ENCODE measurements around the gene ETS1. TPM values are rescaled to one million over a fixed set of nuclear protein-coding genes. Genes with fewer than 3 reads are reported as not detected.
A peak's percentile ranks its signal among the peaks of the same experiment; 100 is the strongest.

ETS1 gene
- total and polyA plus RNA-seq, 5 experiments from 2014 or later: 407 to 962 (median 433) TPM

- Mint-ChIP-seq H3K36me3 (no peaks in the 10 kb centered on the region), H3K27ac (no peak overlapping the region), H3K4me3 (no peak overlapping the region), H3K4me1 (peaks cover 9 to 17% (median 13%) of the 10 kb centered on the region in 4 donors), H3K9me3 (no peaks in the 10 kb centered on the region), H3K27me3 (no peaks in the 10 kb centered on the region)
- POLR2A ChIA-PET: no interaction called here
- DNase-seq: no peak
- ATAC-seq: no peak
Observed at GRCh38 chr11:128589998-128590397, 2.6 kb upstream of the ETS1 start.

DNA sequence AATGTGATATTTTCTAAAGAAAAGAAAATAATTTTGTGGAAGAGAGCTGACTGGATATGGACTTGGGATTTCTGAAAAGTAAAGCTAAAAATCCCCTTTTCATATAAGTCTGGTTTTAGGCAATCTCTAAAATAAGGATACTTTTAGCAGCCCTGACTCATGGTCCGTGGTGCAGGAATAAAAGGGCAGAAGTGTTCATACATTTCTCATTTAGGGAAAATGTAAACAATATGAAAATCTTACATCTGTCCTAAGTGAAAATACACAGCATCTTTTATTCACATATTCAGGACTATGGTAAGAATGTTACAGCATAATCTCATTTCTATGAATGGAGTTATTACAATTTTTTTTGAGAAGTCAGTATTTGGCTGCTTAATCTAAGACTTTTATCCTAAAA is 735 bp upstream of the ETS1 start:
- Mint-ChIP-seq H3K9me3 (no peaks in the 10 kb centered on the region), H3K4me1 (peaks cover 17 to 32% (median 28%) of the 10 kb centered on the region in 4 donors), H3K4me3 (no peak overlapping the region), H3K27ac (no peak overlapping the region), H3K27me3 (no peaks in the 10 kb centered on the region), H3K36me3 (no peaks in the 10 kb centered on the region)
- POLR2A ChIA-PET: interaction anchor here (1.0 kb wide), 1 partner anchor 71 kb away, joined by 3 read pairs; no protein-coding TSS in a partner anchor
- no peak for ATAC-seq
- DNase-seq: no peak

- Mint-ChIP-seq H3K27me3 (no peaks in the 10 kb centered on the region), H3K4me1 (peaks cover 19 to 43% (median 40%) of the 10 kb centered on the region in 4 donors), H3K36me3 (no peaks in the 10 kb centered on the region), H3K27ac (peak overlapping the region in 1 of 10 donors; percentile 32), H3K9me3 (no peaks in the 10 kb centered on the region), H3K4me3 (no peak overlapping the region)
- DNase-seq (no peak), ATAC-seq (no peak)
- POLR2A ChIA-PET: no interaction called here
Observed at GRCh38 chr11:128586689-128587088, 669 bp downstream of the ETS1 start.

GRCh38 chr11:128585498-128586238 is 1.7 kb downstream of the ETS1 start:
- H3K4me3 Mint-ChIP-seq: no peak overlapping the region
- H3K27ac Mint-ChIP-seq: peak overlapping the region in 7 of 10 donors; percentile 18 to 70 (median 32)
- DNase-seq (no peak), ATAC-seq (no peak)
- H3K36me3 Mint-ChIP-seq: no peaks in the 10 kb centered on the region
- H3K27me3 Mint-ChIP-seq: no peaks in the 10 kb centered on the region
- POLR2A ChIA-PET: no interaction called here
- H3K4me1 Mint-ChIP-seq: peaks cover 22 to 53% (median 47%) of the 10 kb centered on the region in 4 donors
- no peaks in the 10 kb centered on the region for H3K9me3 Mint-ChIP-seq

- POLR2A ChIA-PET: no interaction called here
- Mint-ChIP-seq H3K9me3 (no peaks in the 10 kb centered on the region), H3K36me3 (no peaks in the 10 kb centered on the region), H3K4me1 (peaks cover 29 to 65% (median 58%) of the 10 kb centered on the region in 4 donors), H3K27me3 (no peaks in the 10 kb centered on the region), H3K27ac (peak overlapping the region in 2 of 10 donors; percentile 65 to 94), H3K4me3 (no peak overlapping the region)
- DNase-seq (no peak), ATAC-seq (no peak)
Observed at GRCh38 chr11:128584253-128584652, 3.1 kb downstream of the ETS1 start.

DNA sequence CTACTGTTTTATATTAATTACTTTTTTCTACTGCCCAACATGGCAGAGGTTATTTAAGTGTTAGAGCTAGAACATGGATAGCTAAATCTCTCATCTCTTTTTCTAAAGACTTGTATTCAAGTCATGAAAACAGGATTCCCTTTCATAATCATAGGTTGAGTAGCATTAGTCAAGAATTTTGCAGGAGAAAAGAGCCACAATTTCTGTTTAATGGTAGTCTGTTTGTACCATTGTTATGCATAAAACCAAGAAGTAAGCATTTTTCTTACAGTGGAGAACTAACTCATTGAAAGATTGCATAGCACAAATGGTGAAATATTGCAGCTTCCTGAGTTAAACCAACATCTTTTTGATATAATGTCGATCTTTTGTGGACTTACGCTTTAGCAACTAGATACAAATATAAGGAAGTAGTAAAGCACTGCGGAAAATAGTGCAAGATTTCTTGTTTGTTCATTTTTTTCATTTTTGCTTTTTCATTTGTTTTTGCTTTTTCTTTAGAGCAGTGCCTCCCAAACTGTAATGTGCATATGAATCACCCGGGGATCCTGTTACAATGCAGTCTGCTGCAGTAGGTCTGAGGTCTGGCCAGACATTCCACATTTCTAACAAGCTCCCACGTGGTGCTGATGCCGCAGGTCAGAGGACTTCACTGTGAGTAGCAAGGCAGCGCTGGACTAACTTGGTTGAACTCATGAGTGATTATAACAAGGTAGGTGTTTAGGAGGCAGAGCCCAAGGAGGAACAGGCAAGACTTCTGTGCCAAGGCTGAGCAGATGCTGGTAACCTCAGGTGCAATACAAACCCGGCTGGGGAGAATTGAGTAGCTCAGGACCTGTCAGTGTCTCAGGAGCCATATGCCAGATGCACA is 4.6 kb downstream of the ETS1 start:
- peaks cover 26 to 65% (median 61%) of the 10 kb centered on the region in 4 donors for H3K4me1 Mint-ChIP-seq
- H3K27me3 Mint-ChIP-seq: no peaks in the 10 kb centered on the region
- peak overlapping the region; percentile 7 to 95 (median 55) for H3K27ac Mint-ChIP-seq
- POLR2A ChIA-PET: interaction anchor here (1.2 to 1.9 kb wide), 5 partner anchors 14 to 47 kb away, joined by 3 to 6 read pairs (median 4); no protein-coding TSS in a partner anchor
- DNase-seq: no peak
- ATAC-seq: peak; percentile 52 to 73
- no peaks in the 10 kb centered on the region for H3K9me3 Mint-ChIP-seq
- no peaks in the 10 kb centered on the region for H3K36me3 Mint-ChIP-seq
- H3K4me3 Mint-ChIP-seq: peak overlapping the region; percentile 34 to 75 (median 66)

DNA sequence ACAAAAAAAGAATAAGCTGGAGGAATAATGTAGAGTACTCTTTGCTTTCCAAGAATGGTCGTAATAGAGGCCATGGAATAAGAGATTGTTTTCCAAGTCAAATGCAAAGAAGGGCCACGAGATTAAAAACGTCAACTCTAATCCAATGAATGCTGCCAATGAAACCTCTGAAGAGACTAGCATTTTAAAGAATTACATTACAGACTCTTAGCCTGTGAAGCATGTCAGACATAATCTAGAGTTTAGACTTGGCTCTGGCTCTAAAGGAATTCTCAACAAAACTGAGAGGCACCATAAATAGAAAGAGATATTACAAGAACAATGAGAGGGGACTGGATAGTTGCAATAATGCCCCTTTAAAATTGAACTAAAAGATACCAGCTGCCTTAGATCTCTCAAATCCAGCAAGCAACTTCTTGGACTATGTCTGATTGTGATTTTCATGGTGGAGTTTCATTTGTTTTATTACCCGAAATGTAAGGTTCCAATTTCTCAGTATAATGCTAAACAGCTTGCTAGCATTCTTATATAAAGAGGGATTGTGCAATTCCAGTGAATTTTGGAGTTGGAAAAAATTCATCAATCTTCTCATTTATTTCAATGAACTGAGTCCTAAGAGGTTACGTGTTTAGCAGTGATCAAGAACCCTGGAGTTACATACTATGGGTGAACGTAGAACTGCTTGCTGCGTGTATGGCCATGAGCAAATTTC is 5.6 kb downstream of the ETS1 start:
- DNase-seq (no peak), ATAC-seq (no peak)
- H3K27me3 Mint-ChIP-seq: no peaks in the 10 kb centered on the region
- H3K4me1 Mint-ChIP-seq: peaks cover 28 to 71% (median 65%) of the 10 kb centered on the region in 4 donors
- H3K9me3 Mint-ChIP-seq: no peaks in the 10 kb centered on the region
- no peak overlapping the region for H3K4me3 Mint-ChIP-seq
- POLR2A ChIA-PET: interaction anchor here (1.2 to 1.9 kb wide), 3 partner anchors 29 to 48 kb away, joined by 3 to 6 read pairs (median 4); no protein-coding TSS in a partner anchor
- H3K36me3 Mint-ChIP-seq: no peaks in the 10 kb centered on the region
- peak overlapping the region in 1 of 10 donors; percentile 12 for H3K27ac Mint-ChIP-seq

DNA sequence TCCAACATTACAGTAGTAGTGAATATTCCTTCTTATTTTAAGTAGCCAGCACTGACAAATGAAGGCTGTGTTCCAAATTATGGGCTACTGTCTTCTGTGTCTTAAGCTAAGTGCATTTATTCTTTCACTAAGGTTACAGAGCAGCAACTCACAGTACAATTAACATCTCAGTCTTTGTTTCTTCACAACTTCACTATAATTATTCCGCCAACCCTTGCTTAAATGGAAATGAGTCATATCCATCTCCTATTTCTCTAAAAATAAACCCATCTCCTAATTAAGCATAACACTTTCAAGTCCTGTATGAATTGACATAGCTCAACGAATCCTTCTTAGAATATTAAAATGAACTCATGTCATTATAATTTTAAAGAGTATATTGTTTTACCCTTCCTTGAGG is 6.7 kb downstream of the ETS1 start:
- ATAC-seq (no peak), DNase-seq (no peak)
- H3K36me3 Mint-ChIP-seq: no peaks in the 10 kb centered on the region
- H3K9me3 Mint-ChIP-seq: no peaks in the 10 kb centered on the region
- H3K4me1 Mint-ChIP-seq: peaks cover 26 to 71% (median 65%) of the 10 kb centered on the region in 4 donors
- H3K4me3 Mint-ChIP-seq: peak overlapping the region in 2 of 10 donors; percentile 1 to 37
- POLR2A ChIA-PET: interaction anchor here (1.2 to 1.4 kb wide), 4 partner anchors 32 to 82 kb away, joined by 3 to 10 read pairs (median 3); no protein-coding TSS in a partner anchor
- peak overlapping the region in 2 of 10 donors; percentile 6 to 80 for H3K27ac Mint-ChIP-seq
- H3K27me3 Mint-ChIP-seq: no peaks in the 10 kb centered on the region

GRCh38 chr11:128579798-128580504 is 7.4 kb downstream of the ETS1 start:
- DNase-seq (no peak), ATAC-seq (peak; percentile 40 to 61)
- Mint-ChIP-seq H3K4me3 (peak overlapping the region in 3 of 10 donors; percentile 1 to 37 (median 5)), H3K27me3 (no peaks in the 10 kb centered on the region), H3K4me1 (peaks cover 31 to 72% (median 68%) of the 10 kb centered on the region in 4 donors), H3K9me3 (peaks cover 0 to under 1% (median 0%) of the 10 kb centered on the region in 9 donors), H3K27ac (peak overlapping the region in 4 of 10 donors; percentile 1 to 80 (median 5)), H3K36me3 (no peaks in the 10 kb centered on the region)
- POLR2A ChIA-PET: interaction anchor here (0.7 to 1.4 kb wide), 6 partner anchors 31 to 177 kb away, joined by 3 to 10 read pairs (median 3); no protein-coding TSS in a partner anchor

DNA sequence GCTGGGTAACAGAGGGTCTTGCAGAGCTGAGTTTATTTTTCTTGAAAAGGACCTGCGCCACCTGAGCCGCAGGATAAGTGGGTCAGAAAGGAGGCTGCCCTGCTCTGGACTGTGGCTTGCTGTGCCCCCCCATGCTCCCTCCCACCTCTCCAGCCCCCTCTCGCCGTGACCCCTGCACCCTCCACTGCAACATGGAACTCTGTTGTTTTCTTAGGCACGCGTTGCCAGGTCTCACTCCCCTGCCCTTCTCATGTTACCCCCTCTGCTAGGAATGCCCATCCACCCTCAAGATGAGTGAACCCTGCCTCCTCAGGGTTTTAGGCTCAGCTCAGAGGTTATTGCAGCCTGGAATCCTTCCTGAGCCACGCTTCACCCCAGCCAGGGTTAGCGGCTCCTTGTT is 10.8 kb downstream of the ETS1 start:
- no peak overlapping the region for H3K4me3 Mint-ChIP-seq
- no peak for ATAC-seq
- H3K27me3 Mint-ChIP-seq: no peaks in the 10 kb centered on the region
- peaks cover 0 to 7% (median 2%) of the 10 kb centered on the region in 9 donors for H3K9me3 Mint-ChIP-seq
- DNase-seq: no peak
- H3K36me3 Mint-ChIP-seq: no peaks in the 10 kb centered on the region
- POLR2A ChIA-PET: interaction anchor here (0.9 kb wide), 1 partner anchor 51 kb away, joined by 3 read pairs; no protein-coding TSS in a partner anchor
- H3K4me1 Mint-ChIP-seq: peaks cover 25 to 56% (median 49%) of the 10 kb centered on the region in 4 donors
- H3K27ac Mint-ChIP-seq: peak overlapping the region in 2 of 10 donors; percentile 1 to 36

DNA sequence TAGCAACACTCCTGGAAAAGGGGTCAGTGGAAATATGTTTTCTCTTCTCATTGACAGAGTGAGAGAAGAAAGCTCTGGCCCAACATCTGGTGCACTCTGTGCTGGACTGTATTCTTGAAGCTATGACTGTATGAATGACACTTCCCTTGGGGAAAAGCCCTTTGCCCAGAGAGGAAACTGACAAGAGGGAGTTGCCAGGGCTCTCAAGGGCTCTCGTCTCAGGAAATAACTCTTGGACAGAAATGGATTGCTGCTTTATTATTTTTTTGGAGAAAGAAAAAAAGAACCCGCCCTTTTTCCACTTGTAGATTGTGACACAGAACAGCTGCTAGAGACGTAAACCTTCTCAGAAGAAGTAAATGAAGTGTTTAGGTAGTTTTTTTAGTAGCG is 11.4 kb downstream of the ETS1 start:
- Mint-ChIP-seq H3K4me1 (peaks cover 23 to 50% (median 44%) of the 10 kb centered on the region in 4 donors), H3K27me3 (no peaks in the 10 kb centered on the region), H3K9me3 (peaks cover 0 to 7% (median 2%) of the 10 kb centered on the region in 9 donors), H3K36me3 (no peaks in the 10 kb centered on the region), H3K27ac (peak overlapping the region in 1 of 10 donors; percentile 47), H3K4me3 (peak overlapping the region in 1 of 10 donors; percentile 34)
- POLR2A ChIA-PET: no interaction called here
- ATAC-seq: no peak
- DNase-seq: no peak

All from naive thymus-derived CD8-positive, alpha-beta T cell (primary cell).